HG03135 (cell line): ENCODE results near the gene SPRR2G.
"Not testable (repeated sequence)": the region's sequence is repeated elsewhere in the genome, so short reads cannot be mapped to it uniquely, and the experiment has no call there.

Source experiments
- ATAC-seq: cut with Tn5 transposase; IDR thresholded peaks from one replicate; pipeline ENCODE4 v1.9.1; 2021; ENCODE audit warnings: mild to moderate bottlenecking, moderate library complexity; ENCODE audit not compliant: unreplicated experiment

Gene SPRR2G

DNA sequence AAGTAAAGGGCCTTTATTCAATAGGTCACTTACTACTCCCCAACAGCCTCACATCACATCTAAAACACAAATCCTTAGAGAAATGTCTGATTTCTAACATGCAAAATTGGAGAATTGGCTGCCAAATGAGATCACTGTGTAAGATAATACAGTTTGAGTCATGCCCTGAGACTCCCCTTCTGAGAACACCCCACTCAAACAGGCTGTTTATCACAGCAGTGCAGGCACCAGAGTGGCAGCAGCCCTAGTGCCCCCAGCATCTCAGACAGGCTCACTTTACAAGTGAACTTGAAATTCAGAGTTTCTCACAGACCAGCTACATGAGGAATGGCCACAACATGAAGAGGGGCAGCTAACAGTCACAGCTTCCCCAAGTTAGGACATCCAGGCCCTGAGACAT lies 35.4 kb downstream of the SPRR2G start:
- ATAC-seq, result not testable (repeated sequence)

DNA sequence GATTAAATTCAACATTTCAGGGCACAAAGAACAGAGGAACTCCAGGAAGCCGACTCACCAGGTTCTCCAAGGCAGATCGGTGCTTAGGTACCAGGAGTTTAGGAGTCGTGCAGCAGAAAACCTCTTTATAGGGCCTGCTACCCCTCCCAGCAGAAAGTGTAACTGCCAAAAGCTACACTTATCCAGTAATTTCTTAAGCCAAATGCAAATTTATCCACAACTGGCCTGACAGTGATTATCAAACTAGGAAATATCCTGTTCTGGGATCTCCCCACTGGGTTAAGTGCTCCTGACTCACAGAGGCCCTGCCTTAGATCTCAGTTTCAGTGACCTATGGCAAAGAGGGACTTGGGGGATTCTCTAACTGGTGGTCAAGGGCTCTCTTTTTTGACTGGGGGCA lies 37.3 kb downstream of the SPRR2G start, which contains the start of gene SPRR2F:
TSS of gene SPRR2F (minus strand) at position 101 of the 400 bp plus-strand sequence. CDS start 783 bp downstream, outside the sequence.
- ATAC-seq, result no peak

DNA sequence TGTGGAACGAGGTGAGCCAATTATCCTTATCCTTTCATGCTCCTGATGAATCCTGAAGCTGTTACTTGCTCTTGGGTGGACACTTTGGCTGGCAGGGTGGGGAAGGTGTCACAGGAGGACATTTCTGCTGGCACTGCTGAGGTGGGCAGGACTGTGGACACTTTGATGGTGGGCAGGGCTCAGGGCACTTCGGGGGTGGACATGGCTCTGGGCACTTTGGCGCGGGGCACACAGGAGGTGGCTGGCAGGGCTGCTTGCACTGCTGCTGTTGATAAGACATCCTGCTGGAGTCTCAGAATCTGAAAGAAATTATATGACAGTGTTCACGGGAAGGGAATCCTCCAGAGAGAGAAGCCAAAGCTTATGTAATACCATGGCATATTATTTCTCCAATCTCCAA lies 38.2 kb downstream of the SPRR2G start:
- ATAC-seq, result not testable (repeated sequence)

DNA sequence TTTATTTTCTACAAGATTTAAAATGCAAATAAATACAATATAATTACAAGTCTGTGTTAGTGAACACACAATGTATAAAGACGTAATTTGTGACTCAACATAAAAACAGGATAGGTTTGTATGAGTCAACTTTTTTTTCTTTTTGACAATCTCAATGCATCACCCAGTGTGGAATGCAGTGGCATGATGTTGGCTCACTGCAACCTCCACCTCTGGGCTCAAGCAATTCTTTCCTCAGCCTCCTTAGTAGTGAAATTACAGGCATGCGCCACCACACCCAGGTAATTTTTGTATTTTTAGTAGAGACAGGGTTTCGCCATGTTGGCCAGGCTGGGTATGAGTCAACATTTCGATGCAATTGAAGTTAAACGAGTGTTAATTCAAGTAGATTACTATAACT lies 50.4 kb downstream of the SPRR2G start:
- ATAC-seq, result no peak
